LNCAP (cell line): ENCODE data around the gene STK17A.

Experiments
- TF ChIP-seq, protein P1 (sequence below): fragments of 450-650 bp; IDR thresholded peaks from 2 replicates; pipeline ENCODE4 v1.5.1; 2017; ENCODE audit warnings: mild to moderate bottlenecking

STK17A gene

DNA sequence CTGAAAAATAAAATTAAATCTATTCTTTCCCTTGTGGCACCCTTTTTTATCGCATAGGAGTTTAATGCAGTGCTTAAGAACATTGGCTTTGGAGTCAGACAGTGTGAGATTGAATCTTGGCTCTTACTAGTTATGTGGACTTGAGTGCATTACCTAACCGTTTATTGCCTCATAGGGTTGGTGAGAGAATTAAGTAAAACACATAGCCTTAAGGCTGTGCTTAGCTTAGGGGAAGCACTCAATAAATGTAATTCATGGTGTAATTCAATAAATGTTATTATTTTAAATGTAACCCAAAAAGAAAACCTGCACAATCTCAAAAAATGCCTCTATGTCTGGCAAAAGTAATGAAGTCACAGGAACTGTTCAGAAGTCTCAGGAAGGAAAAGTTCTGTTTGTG lies 2.7 kb downstream of the STK17A start:
- TF ChIP-seq, protein P1, sequence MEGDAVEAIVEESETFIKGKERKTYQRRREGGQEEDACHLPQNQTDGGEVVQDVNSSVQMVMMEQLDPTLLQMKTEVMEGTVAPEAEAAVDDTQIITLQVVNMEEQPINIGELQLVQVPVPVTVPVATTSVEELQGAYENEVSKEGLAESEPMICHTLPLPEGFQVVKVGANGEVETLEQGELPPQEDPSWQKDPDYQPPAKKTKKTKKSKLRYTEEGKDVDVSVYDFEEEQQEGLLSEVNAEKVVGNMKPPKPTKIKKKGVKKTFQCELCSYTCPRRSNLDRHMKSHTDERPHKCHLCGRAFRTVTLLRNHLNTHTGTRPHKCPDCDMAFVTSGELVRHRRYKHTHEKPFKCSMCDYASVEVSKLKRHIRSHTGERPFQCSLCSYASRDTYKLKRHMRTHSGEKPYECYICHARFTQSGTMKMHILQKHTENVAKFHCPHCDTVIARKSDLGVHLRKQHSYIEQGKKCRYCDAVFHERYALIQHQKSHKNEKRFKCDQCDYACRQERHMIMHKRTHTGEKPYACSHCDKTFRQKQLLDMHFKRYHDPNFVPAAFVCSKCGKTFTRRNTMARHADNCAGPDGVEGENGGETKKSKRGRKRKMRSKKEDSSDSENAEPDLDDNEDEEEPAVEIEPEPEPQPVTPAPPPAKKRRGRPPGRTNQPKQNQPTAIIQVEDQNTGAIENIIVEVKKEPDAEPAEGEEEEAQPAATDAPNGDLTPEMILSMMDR: no peak

- TF ChIP-seq, protein P1: no peak
Measured at GRCh38 chr7:43586251-43586900, 3.5 kb downstream of the STK17A start.

- TF ChIP-seq, protein P1: no peak
Measured at GRCh38 chr7:43588477-43589132, 5.7 kb downstream of the STK17A start.

DNA sequence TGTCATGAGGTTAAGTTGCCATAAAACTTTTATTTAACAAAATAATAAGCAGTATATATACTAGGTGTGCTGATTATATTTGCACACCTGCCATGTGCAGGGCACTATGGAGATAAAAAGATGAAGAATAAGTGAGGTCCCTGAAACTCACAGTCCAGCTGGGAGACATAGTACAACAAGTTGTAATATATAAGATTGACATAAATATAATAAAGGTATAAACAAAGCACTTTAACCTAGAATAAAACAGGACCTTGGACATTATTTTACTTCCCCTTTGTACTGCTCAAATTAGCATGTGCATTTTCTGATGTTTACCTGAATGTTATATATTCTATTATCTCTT lies 6.2 kb downstream of the STK17A start:
- TF ChIP-seq, protein P1: no peak

DNA sequence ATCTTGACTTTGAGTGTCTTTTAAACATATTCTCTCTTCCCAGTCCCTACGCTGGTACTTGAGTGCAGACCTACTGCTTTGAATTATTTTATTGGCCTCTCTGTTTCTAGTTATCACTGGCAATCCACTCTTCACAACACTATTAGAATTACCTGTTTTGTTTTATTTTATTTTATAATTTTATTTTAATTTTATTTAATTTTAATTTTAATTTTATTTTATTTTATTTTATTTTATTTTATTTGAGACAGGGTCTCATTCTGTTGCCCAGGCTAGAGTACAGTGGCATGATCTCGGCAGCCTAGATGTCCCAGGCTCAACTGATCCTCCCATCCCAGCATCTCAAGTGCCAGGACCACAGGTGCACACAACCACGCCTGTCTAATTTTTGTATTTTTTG lies 6.8 kb downstream of the STK17A start:
- TF ChIP-seq, protein P1: no peak

DNA sequence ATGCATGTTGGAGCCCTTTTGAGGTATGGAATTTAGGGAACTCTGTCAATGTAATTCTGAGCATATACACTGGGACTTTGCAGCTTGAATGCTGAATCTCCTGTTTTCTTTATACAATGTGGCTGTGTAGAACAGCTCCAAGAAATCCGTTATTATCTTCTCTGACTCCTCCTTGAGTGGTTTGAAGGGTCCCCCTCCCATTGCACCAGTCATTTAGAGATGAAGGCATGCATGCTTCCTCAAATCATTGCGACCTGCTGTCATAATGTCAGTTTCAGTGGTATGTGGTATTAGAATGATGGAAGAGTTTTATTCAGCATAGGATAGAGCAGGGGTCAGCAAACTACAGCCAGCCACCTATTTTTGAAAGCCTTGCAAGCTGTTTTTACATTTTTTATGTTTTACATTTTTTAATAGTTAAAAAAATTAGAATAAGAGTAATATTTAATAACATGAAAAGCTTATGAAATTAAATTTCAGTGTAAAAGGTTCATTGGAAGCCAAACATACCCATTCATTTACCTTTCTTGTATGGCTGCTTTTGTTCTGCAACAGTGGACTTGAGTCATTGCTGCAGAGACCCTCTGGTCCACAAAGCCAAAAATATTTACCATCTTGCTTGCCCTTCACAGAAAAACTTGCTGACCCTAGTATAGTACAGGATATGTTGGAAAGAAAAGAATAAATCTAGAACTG lies 8.1 kb downstream of the STK17A start:
- TF ChIP-seq, protein P1: no peak

- TF ChIP-seq, protein P1: no peak
Measured at GRCh38 chr7:43591558-43592180, 8.8 kb downstream of the STK17A start.
